HG03025 (cell line): ENCODE results near the gene AKAP8L.

ENCODE experiments used
- ATAC-seq: cut with Tn5 transposase; IDR thresholded peaks from one replicate; pipeline ENCODE4 v1.9.1; 2021; ENCODE audit warnings: mild to moderate bottlenecking, moderate library complexity; ENCODE audit not compliant: unreplicated experiment, low FRiP score

The AKAP8L gene

GRCh38 chr19:15449620-15450527 lies 31.1 kb upstream of the AKAP8L start, which contains the start of gene WIZ:
WIZ (minus strand) TSS chr19:15449956; CDS start chr19:15448307, 1,649 bp downstream.
- no peak for ATAC-seq

GRCh38 chr19:15448778-15449619 lies 30.2 kb upstream of the AKAP8L start:
- ATAC-seq, result no peak

- ATAC-seq, result no peak
Measured at GRCh38 chr19:15448044-15448777, 29.4 kb upstream of the AKAP8L start.

- no peak for ATAC-seq
Measured at GRCh38 chr19:15447057-15447456, 28.3 kb upstream of the AKAP8L start.

GRCh38 chr19:15445807-15446376 lies 27.1 kb upstream of the AKAP8L start:
- no peak for ATAC-seq

- no peak for ATAC-seq
Measured at GRCh38 chr19:15445227-15445605, 26.4 kb upstream of the AKAP8L start.

- no peak for ATAC-seq
Measured at GRCh38 chr19:15444505-15445226, 25.9 kb upstream of the AKAP8L start.

- no peak for ATAC-seq
Measured at GRCh38 chr19:15443838-15444237, 25.1 kb upstream of the AKAP8L start.

- ATAC-seq, result no peak
Measured at GRCh38 chr19:15443325-15443724, 24.5 kb upstream of the AKAP8L start.

GRCh38 chr19:15442142-15442920 lies 23.5 kb upstream of the AKAP8L start:
- ATAC-seq, result no peak

GRCh38 chr19:15441317-15441716 lies 22.5 kb upstream of the AKAP8L start:
- no peak for ATAC-seq

GRCh38 chr19:15439821-15440641 lies 21.2 kb upstream of the AKAP8L start:
- ATAC-seq, result no peak

GRCh38 chr19:15439078-15439799 lies 20.5 kb upstream of the AKAP8L start:
- no peak for ATAC-seq

GRCh38 chr19:15438577-15438976 lies 19.8 kb upstream of the AKAP8L start:
- no peak for ATAC-seq

- ATAC-seq, result no peak
Measured at GRCh38 chr19:15438124-15438496, 19.3 kb upstream of the AKAP8L start.

- ATAC-seq, result no peak
Measured at GRCh38 chr19:15437355-15438123, 18.8 kb upstream of the AKAP8L start.

GRCh38 chr19:15436826-15437110 lies 18.0 kb upstream of the AKAP8L start:
- ATAC-seq, result no peak
